HepG2 (cell line): ENCODE data around the gene YWHAB. TPM values are rescaled to one million over a fixed set of nuclear protein-coding genes. Genes with fewer than 3 reads are reported as not detected.

Experiments
- GATAD2A ChIP-seq: IDR thresholded peaks from 2 replicates; pipeline ENCODE4 v1.6.1; 2016
- GTF2F1 ChIP-seq: fragments of 150-350 bp; IDR thresholded peaks from 2 replicates; pipeline ENCODE4 v1.6.1; 2014; ENCODE audit warnings: low read length
- MED13 ChIP-seq: sonication (generic); formaldehyde crosslinking; IDR thresholded peaks from 2 replicates; pipeline ENCODE4 v1.5.0; 2020; ENCODE audit warnings: missing genetic modification reagents
- MXD3 ChIP-seq: IDR thresholded peaks from 2 replicates; pipeline ENCODE4 v1.6.1; 2016; ENCODE audit warnings: mild to moderate bottlenecking, missing biosample characterization, missing genetic modification reagents
- SIX1 ChIP-seq: sonication (generic); formaldehyde crosslinking; IDR thresholded peaks from 2 replicates; pipeline ENCODE4 v1.4.0; 2020; ENCODE audit warnings: missing genetic modification reagents, borderline replicate concordance
- TFDP1 ChIP-seq: IDR thresholded peaks from 2 replicates; pipeline ENCODE4 v1.6.1; 2016; ENCODE audit warnings: missing compliant biosample characterization, missing genetic modification reagents, borderline replicate concordance
- ZBTB2 ChIP-seq: sonication (generic); formaldehyde crosslinking; IDR thresholded peaks from 2 replicates; pipeline ENCODE4 v1.8.0; 2022; ENCODE audit warnings: low read depth, missing genetic modification reagents
- ZNF407 ChIP-seq: sonication (generic); formaldehyde crosslinking; IDR thresholded peaks from one replicate; pipeline ENCODE4 v1.5.1; 2020; ENCODE audit warnings: mild to moderate bottlenecking, missing genetic modification reagents; ENCODE audit errors: not compliant biosample characterization
- ZNF580 ChIP-seq: IDR thresholded peaks from 2 replicates; pipeline ENCODE4 v1.6.1; 2016; ENCODE audit warnings: low read depth, borderline replicate concordance
- ZNF792 ChIP-seq: IDR thresholded peaks from 2 replicates; pipeline ENCODE4 v1.6.1; 2016
- polyA plus RNA-seq, 8 experiments: library from polyadenylated mRNA; depleted of rRNA in 3 of 8; stranded (reverse) in 7 of 8; unstranded in 1 of 8; fragments of >200 nt; fragmentation: Illumina TruSeq in 4 of 8; extraction: Trizol in 4 of 8; gene quantifications; 2 replicates each; pipeline versions ENCODE4 v1.2.1 to v1.2.3, GENCODE V29; 2011 to 2016; ENCODE audit warnings: low read depth in 4 of 8, missing spikeins in 1 of 8, mixed read lengths in 1 of 8; ENCODE audit not compliant: insufficient read depth in 1 of 8
- total RNA-seq, 5 experiments: library from RNA; depleted of rRNA; stranded (reverse); fragments of >200 nt; fragmentation: Illumina TruSeq; extraction: Trizol; gene quantifications; 2 replicates each; pipeline ENCODE4 v1.2.3, GENCODE V29; 2016; ENCODE audit warnings: low read depth in 1 of 5

YWHAB gene
- total and polyA plus RNA-seq, 2 of the 13 experiments (the other 11 are each of a cell fraction or from before 2014, with no cell fraction given), result 77.2 to 121 TPM

GRCh38 chr20:44909872-44910689, 24.6 kb downstream of the YWHAB start, which contains the start of gene PABPC1L (continued):
- peak; percentile 76 for TF ChIP-seq ZBTB2 (CRISPR knock-in tag)
- TF ChIP-seq ZNF580, result peak; percentile 63
- TF ChIP-seq GTF2F1, result no peak
- TF ChIP-seq TFDP1 (CRISPR knock-in tag), result peak; percentile 48; the same call in 1 of the 2 replicates
- TF ChIP-seq ZNF792 (CRISPR knock-in tag), result peak; percentile 66; the same call in 1 of the 2 replicates
- TF ChIP-seq MED13 (CRISPR knock-in tag), result peak; percentile 59; the same call in 1 of the 2 replicates
- TF ChIP-seq MXD3, result peak; percentile 87
- no peak for TF ChIP-seq ZNF407 (CRISPR knock-in tag)
- no peak for TF ChIP-seq SIX1 (CRISPR knock-in tag)
- TF ChIP-seq GATAD2A (CRISPR knock-in tag), result no peak; the same call in 1 of the 2 replicates
